HG03064 (cell line): ENCODE measurements around the gene PLEKHA5.
"Not testable (repeated sequence)": the region's sequence is repeated elsewhere in the genome, so short reads cannot be mapped to it uniquely, and the experiment has no call there.

Experiments
- ATAC-seq: cut with Tn5 transposase; IDR thresholded peaks from one replicate; pipeline ENCODE4 v1.9.1; 2021; ENCODE audit warnings: low read depth; ENCODE audit not compliant: unreplicated experiment

The PLEKHA5 gene

DNA sequence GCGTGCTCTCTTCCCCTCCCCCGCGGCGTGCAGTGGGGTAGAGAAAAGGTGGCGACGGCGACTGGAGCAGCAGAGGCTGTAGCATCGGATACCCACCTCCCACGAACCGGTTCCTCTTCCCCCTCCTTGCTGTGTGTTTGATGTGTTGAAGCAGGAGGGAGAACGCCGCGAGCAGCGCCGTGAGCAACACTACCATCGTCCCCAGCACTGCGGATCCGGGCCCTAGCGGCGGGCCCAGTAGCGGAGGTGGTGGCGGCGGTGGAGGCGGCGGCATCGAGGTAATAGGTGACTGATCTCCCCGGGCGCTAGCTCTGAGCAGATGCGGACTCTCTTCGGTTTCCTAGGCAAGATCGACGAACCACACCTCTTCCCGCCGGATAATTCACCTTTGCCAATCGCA, 176.8 kb downstream of the PLEKHA5 start:
- no peak for ATAC-seq

DNA sequence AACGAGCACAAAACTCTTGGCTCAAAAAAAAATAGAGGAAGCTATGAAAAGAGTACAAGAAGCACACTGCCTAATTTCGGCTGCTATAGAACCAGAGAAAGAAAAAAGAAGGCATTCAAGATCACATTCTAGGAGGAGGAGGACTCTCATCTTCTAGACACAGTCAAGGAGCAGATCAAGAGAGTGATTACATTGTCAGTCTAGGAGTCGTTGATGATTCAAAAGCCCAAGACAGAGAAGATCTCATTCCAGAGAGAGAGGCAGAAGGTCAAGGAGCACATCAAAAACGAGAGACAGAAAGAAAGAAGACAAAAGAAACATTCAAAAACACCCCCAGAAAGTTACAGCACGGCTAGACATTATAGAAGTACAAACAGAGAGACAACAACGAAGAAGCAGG, 177.9 kb downstream of the PLEKHA5 start:
- ATAC-seq = no peak

DNA sequence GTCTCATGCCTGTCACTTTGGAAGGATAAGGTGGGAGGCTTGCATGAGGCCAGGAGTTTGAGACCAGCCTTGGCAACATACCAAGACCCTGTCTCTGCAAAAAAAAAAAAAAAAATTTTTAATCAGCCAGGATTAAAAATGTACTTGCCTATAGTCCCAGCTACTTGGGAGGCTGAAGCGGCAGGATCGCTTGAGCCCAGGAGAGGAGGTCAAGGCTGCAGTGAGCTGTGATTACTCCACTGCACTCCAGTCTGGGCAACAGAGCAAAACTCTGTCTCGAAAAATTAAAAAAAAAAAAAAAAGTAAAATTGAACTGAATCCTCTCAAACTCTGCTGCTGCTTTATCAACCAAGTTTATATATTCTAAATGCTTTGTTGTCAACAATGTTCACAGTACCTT, 181.6 kb downstream of the PLEKHA5 start:
- no peak for ATAC-seq

DNA sequence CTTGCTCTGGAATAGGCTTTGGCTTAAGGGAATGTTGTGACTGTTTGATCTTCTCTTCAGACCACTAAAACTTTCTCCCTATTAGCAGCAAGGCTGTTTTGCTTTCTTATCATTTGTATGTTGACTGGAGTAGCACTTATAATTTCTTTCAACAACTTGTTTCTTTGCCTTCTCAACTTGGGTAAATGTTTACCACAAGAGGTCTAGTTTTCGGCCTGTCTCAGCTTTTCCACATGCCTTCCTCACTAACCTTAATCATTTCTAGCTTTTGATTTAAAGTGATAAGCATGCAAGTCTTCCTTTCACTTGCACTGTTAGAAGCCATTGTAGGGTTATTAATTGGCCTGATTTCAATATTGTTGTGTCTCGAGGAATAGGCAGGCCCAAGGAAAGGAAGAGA, 183.1 kb downstream of the PLEKHA5 start:
- ATAC-seq = no peak

DNA sequence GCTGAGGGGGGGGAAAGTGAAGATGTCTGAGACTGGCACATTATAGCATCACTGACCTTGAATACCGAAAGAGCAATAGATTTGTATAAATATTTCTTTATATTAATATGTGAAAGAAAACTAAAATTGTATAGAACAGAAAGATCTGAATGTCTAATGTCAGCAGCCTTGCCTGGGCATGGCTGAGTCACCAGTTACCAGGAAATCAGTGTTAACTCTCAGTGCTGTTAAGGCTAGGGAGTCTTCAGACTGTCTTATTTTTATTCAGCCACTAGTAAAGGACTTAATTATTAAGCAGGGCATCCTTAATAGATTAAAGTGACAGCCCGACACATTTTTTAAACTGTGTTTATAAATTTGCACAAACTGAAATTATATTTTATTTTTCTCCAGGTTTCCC, 186.9 kb downstream of the PLEKHA5 start:
- ATAC-seq = no peak

DNA sequence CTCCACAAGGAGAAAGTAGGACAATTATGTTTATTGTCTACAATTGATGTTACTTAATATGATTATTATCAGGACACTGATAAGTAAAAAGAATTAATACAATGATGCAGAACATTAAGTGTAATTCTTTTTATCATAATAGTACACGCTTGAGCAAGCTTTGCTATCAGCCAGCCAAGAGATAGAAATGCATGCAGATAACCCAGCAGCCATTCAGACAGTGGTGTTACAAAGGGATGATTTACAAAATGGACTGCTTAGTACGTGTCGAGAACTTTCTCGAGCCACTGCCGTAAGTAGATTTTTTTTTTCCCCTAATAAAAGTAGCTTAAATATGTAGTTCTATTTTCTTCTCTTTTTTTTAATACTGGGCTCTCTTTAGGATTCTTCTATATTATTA, 192.8 kb downstream of the PLEKHA5 start:
- no peak for ATAC-seq

DNA sequence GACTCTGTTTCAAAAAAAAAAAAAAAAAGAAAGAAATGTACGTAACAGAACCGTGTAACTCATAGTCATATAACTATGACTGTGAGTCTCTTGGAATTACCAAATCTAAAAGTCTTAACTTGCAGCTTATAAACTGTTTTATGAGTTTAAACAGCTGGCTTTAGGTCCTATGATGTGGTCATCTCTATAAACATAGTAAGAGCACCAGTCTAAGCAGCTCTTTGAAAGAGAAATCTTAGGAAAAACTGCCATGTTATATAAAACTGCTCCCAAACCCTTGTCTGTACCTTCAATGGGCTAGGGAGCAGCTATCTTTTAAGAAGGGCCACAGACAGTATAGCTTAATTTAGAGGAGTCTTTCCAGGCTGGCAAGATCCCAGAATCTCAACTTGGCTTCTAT, 194.3 kb downstream of the PLEKHA5 start:
- ATAC-seq = no peak

DNA sequence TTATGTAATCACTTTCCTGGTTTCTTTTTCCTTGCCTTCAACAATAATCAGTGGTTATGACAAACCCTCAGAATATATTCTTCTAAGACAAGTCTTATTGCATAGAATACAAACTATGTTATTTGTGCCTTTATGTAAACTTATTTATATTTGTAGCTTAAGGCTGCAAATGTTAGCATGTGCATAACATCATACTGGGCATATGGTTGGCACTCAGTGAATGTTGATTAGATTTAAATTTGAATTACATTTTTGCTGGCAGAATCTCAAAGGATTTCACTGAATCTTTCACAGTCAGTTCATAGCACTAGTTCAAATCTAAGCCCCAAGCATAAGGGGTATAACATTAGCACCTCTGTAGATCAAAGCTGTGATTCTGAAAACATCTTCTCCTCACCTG, 196.6 kb downstream of the PLEKHA5 start:
- ATAC-seq = no peak

DNA sequence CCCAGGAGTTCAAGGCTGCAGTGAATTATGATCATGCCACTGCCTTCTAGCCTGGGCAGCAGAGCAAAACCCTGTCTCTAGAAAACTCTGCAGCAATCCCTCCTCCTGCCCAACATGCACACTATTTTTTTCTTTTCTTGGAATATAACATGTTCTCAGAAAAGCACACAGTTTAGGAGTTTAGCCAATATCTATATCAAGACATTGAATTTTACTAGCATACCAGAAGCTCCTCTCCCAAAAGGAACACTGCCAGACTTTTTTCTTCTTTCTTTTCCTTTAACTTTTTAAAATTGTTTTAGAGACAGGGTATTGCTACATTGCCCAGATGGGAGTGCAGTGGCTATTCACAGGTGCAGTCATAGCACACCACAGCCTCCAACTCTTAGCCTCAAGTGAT, 202.7 kb downstream of the PLEKHA5 start:
- ATAC-seq = no peak

DNA sequence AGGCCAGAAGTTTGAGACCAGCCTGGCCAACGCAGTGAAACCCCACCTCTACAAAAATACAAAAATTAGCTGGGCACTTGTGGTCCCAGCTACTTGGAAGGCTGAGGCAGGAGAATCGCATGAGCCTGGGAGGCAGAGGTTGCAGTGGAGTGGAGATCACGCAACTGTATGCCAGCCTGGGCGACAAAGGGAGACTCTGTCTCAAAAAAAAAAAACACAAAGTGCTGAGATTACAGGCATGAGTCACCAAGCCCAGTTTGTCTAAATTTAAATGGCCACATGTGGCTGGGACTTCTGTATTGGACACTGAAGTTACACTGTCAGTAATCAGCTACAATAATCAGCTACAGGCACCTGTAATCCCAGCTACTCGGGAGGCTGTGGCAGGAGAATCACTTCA, 208.9 kb downstream of the PLEKHA5 start:
- no peak for ATAC-seq

DNA sequence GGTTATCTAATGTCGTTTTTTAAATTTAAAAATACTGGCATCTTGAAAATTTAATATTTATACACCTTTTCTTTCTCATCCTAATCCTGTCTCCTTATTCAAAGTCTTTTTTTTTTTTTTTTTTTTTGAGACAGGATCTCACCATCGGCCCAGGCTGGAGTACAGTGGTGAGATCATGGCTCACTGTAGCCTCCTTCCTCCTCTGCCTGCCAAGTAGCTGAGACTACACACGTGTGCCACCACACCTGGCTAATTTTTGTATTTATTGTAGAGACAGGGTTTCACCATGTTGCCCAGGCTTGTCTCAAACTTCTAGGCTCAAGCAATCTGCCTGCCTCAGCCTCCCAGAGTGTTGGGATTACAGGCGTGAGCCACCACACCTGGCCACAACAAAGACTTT, 221.3 kb downstream of the PLEKHA5 start:
- not testable (repeated sequence) for ATAC-seq

DNA sequence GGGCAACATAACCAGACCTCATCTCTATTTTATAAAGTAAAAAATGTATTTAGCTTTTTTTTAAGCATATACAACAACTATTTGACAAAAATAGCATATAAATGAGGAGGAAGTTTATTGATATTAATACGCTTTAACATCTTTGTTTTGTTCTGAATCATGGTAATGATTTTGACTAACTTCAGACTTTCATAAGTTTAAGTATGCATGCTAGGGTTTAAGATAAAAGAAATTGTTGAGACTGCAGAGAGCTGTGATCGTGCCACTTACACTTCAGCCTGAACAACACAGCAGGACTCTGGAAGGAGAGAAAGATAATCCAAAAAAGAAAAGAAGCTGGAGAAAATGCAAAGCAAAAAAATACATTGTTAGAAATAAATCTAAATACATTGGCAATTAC, 221.8 kb downstream of the PLEKHA5 start:
- no peak for ATAC-seq

DNA sequence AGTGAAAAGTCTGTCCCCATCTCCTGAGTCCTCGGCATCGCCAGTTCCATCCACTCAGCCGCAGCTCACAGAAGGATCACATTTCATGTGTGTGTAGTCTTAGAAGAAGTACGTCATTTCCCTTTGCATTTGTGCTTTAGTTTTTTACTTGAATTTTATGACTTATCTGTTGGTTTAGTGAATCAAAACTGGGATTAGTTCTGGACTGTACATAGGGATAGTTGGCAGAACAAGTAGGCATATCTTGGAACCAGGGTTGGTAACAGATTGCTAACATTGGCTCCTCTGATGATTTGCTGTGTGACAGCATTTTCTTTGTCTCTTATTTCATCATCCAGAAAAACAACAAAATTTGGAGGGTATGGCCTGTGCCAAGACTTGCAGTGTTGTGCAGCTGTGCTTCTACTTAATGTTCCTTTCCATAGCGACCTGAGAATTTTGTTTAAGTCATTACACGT, 240.2 kb downstream of the PLEKHA5 start:
- ATAC-seq = no peak

DNA sequence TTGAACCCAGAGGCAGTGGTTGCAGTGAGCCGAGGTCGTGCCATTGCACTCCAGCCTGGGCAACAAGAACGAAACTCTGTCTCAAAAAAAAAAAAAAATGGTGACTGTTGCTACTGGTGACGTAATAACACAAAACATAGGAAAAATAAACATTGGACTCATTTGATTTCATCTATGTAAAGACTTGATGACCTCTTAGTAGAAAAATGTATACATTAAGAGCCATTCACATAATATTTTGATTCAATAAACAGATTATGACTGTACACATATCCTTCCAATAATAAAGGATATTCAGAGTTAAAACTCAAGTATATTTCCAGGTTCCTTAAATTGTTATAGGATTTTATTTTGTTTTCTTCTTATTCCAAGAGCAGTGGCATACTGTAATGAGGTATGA, 244.1 kb downstream of the PLEKHA5 start:
- ATAC-seq = no peak

DNA sequence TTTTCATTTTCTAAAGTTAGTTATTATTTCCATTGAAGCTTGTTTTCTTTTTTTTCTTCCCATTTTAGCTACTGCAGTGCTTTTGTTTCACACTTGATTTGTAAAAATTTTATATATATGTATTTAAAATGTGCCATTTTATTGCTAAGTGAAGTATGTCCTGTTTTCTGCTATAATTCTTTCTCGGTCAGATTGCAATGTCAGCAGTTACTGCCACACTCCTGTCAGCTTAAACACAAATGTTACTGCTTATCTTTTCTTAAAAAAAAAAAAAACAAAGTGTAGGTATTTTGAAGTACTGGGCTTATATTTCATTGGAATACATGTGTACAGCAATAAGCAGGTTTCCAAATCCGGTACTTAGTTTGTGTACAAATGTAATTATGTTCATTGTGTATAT, 246.4 kb downstream of the PLEKHA5 start:
- no peak for ATAC-seq

DNA sequence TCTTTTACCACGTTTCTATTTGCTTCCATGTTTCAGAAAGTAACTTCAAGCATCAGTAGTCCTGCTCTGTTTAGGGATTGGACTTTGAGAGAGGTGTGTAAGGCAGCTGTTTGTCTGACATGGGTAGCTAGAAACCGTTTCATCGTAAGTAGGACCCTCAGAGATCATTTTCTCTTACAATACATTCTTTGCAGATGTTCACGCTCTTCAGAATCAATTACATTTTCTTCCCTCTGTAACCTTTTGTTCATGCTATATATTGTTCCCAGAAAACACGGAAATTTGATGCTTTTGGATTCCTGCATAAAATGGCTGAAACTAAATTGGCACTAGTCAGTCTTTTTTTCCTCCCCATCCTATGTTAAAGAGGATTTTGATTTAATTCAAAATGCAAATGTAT, 247.2 kb downstream of the PLEKHA5 start:
- ATAC-seq = no peak

DNA sequence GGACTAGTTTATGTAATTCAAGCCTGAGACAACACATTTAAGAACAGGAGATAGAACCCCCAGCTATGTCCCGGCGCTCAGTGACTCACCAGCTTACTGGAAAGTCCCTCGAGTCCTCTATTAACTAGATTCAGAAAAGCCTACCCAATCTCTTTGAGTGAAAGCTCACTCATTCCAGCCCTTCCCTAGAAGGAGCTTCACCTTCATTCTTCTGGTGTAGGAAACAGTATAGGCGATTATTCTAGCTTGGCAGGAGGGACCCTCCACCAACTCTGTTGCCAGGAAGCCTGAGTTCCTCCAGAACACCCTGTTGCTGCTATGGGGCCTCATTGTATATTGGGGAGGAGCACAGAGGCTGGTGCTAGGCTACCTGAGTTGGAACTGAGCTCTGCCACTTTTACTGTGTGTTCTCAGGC, 252.6 kb downstream of the PLEKHA5 start:
- peak; percentile 94 for ATAC-seq

DNA sequence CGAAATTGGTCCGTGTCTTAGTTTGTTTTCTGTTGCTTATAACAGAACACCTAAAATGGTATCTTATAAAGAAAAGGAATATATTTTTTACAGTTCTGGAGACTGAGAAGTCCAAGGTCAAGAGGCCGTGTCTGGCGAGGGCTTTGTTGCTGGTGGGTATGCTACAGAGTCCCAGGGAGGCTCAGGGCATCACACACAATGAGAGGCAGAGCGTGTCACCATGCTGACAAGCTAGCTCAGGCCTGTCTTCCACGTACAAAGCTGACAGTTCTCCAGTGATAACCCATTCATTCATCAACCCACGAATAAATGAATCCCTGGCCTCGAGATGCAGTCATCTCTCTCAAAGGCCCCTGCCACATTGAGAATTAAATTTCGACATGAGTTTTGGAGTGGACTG, 253.0 kb downstream of the PLEKHA5 start:
- ATAC-seq = no peak

DNA sequence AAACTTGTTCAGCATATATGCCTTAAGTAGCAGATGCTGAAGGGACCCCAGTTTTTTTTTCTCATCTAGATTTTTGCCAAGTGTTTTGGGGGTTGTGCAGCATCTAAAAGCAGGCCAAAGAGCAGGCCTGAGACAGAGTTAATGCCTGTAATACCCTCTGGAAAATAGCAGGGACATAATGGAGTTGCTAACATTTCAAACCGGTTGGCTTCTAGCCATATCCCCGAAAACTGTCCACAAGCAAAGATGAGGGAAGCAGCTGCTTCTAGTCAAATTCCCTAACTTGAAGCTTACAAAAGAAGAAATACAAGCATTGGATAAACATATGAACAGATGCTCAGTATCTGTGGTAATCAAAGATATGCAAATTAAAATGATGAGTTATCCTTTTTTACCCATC, 257.6 kb downstream of the PLEKHA5 start:
- no peak for ATAC-seq

DNA sequence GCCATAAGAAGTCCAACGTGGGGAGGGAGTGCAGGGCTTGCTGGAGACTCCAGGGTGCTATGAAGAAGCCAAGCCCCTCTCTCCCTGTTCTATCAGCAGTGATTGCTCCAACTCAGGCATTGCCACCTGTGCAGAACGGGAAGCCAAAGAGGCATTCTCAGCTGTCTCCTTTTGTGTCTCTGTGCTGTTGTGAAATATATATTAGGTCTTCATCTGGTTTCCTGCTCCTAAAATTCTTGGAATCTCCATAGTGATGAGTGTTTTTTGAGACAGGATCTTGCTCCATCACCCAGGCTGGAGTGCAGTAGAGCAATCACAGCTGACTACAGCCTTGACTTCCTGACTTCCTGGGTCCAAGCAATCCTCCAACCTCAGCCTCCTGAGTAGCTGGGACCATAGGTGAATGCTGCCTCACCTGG, 258.6 kb downstream of the PLEKHA5 start:
- ATAC-seq = no peak

DNA sequence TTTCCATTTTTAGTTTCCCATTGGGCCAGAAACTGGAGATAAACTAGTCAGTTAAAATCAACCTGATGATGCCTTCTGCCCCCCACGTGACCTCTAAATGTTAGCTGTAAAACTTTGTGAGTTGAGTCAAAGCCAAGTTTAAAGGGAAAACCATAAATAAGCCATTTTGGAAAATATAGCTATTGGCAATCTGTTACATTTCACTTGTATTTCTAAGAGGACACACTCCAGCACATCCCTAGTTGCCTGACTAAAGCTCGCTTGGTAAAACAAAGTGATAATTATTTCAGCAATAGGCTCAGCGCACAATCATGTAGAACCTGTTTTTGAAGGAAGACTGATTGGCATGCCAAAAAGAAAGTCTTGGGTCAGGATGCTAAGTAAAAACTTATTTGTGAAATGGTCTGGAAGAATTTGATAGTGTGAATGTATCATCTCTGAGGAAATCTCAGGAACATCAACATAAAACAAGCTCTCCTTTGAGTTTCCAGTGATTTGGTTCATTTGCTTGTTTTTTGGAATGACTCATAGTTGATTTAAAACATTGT, 260.6 kb downstream of the PLEKHA5 start:
- no peak for ATAC-seq

DNA sequence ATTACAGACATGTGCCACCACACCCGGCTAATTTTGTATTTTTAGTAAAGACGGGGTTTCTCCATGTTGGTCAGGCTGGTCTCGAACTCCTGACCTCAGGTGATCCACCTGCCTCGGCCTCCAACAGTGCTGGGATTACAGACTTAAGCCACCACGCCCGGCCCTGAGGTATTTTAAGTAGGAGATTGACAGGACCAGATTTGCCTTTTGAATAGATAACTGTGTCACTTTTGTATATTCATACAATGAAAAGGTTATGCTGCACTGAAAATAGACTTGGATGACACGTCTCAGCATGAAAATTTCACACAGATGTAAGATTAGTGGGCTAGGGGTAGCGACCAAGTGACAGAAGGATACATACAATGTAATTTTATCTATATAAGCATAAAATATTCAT, 263.1 kb downstream of the PLEKHA5 start:
- not testable (repeated sequence) for ATAC-seq

DNA sequence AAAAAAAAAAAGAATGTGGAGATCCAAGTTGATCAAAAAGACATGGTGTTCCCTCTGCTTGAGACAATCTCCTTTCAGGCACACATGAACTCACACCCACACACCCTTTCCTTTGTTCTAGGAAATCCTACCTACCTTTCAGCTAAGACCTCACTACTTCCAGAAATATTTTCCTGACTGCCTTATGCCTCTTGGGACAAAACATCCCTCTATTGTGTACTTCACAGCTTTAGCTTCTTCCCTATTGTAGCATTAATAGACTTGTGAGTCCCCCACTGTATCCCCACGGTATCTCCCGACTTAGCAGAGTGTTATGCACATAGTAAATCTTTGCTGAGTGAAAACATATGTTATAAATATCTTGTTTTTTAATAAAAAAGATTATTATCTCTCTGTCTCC, 264.9 kb downstream of the PLEKHA5 start:
- ATAC-seq = no peak
